GF-D8 (cell line): Measurements from ENCODE around the gene THBS4.
"Not testable (repeated sequence)": the region's sequence is repeated elsewhere in the genome, so short reads cannot be mapped to it uniquely, and the experiment has no call there.

Experiments
- DNase-seq: peaks from one replicate; lab custom pipeline; 2025; lab: John Stamatoyannopoulos, UW

Gene THBS4

GRCh38 chr5:80076131-80077050, 41.2 kb downstream of the THBS4 start:
- DNase-seq: no peak

- no peak for DNase-seq
These were observed 42.0 kb downstream of the THBS4 start for GRCh38 chr5:80077051-80077714.

- DNase-seq: no peak
These were observed 43.8 kb downstream of the THBS4 start for GRCh38 chr5:80078921-80079320.

- no peak for DNase-seq
These were observed 47.1 kb downstream of the THBS4 start for GRCh38 chr5:80082281-80082680.

GRCh38 chr5:80082731-80083100, 47.6 kb downstream of the THBS4 start:
- no peak for DNase-seq

GRCh38 chr5:80083101-80083890, 48.1 kb downstream of the THBS4 start:
- no peak for DNase-seq

GRCh38 chr5:80090884-80091166, 55.7 kb downstream of the THBS4 start:
- no peak for DNase-seq

GRCh38 chr5:80091792-80092192, 56.6 kb downstream of the THBS4 start:
- DNase-seq: peak; percentile 10

- DNase-seq: no peak
These were observed 57.4 kb downstream of the THBS4 start for GRCh38 chr5:80092486-80093107.

- no peak for DNase-seq
These were observed 58.6 kb downstream of the THBS4 start for GRCh38 chr5:80093796-80094195.

- no peak for DNase-seq
These were observed 59.1 kb downstream of the THBS4 start for GRCh38 chr5:80094236-80094738.

GRCh38 chr5:80097451-80097850, 62.3 kb downstream of the THBS4 start:
- DNase-seq: no peak

- no peak for DNase-seq
These were observed 66.8 kb downstream of the THBS4 start for GRCh38 chr5:80101993-80102392.

GRCh38 chr5:80103371-80103770, 68.2 kb downstream of the THBS4 start:
- DNase-seq: no peak

GRCh38 chr5:80105698-80106439, 70.7 kb downstream of the THBS4 start:
- no peak for DNase-seq

GRCh38 chr5:80106916-80107315, 71.8 kb downstream of the THBS4 start:
- DNase-seq: no peak

- no peak for DNase-seq
These were observed 74.7 kb downstream of the THBS4 start for GRCh38 chr5:80109646-80110478.

- not testable (repeated sequence) for DNase-seq
These were observed 76.3 kb downstream of the THBS4 start for GRCh38 chr5:80111376-80111990.

- DNase-seq: no peak
These were observed 79.7 kb downstream of the THBS4 start for GRCh38 chr5:80114860-80115259.

- no peak for DNase-seq
These were observed 80.9 kb downstream of the THBS4 start for GRCh38 chr5:80116000-80116399.
